Activated gamma-delta T cell treated with anti-CD3 and anti-CD28 coated beads, Interleukin-2, amount 50 U/mL, for 16 hours (primary cell): ENCODE data around the gene GAS7.

Source experiments
- DNase-seq: peaks from one replicate; pipeline ENCODE4 v3.0.0-alpha.2; 2020; ENCODE audit warnings: low read depth

GAS7 gene

GRCh38 chr17:10200645-10201044 is 2.2 kb upstream of the GAS7 start:
- DNase-seq, result no peak

DNA sequence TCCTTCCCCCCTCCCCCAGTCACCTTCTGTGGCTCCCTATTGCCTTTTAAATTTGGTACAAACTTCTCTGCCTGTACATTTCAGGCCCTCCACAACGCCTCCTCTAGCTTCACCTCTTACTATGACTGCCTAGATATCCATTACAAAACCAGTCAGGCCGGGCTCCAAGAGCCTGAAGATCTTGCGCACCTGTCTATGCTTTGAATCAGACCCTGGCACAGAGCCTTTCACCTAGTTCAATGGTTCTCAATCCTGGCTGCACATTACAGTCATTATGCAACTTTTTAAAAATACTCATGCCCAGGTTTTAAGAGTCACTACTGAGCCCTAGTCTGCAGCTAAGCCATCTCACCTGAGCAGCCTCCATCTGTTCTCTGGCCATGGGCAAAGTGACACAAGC is 1.6 kb upstream of the GAS7 start:
- DNase-seq, result no peak

DNA sequence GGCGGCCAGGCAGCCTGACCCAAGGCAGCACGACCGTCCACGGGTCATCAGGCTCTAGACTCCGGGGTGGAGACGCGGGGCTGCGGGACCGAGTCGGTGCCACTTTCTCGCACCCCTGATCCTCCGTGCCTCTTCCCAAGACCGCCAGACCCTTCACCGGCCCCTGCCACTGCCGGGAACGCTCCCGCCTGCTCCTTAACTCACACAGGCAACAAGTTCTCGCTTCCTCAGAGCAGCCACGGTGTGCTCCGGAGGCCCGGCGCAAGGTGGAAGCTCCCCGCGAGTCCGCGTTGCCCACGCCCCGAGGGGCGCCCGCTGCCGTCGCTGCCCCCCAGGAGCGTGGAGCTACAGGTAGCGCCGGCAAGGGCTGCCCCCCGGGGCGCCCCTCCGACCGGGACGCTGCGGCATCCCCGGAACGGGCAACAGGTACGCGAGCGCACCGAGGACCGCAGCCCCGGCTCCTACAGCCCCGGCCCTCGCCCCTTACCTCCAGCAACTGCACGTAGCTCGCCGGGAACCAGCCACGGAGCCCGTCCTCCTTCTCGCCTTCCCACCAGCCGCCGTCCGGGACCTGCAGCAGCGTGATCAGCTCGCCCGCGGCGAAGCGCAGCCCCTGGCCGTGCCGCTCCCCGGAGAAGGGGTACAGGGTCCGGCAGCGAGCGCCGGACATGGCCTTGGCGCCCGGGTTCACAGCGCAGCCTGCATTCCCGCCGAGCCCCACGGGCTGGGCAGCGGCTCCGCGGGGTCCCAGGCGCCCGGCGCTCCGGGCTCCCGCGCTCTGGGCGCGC is 491 bp downstream of the GAS7 start:
- DNase-seq, result no peak

GRCh38 chr17:10197362-10197720 is 1.1 kb downstream of the GAS7 start:
- no peak for DNase-seq

GRCh38 chr17:10196941-10197340 is 1.5 kb downstream of the GAS7 start:
- no peak for DNase-seq

DNA sequence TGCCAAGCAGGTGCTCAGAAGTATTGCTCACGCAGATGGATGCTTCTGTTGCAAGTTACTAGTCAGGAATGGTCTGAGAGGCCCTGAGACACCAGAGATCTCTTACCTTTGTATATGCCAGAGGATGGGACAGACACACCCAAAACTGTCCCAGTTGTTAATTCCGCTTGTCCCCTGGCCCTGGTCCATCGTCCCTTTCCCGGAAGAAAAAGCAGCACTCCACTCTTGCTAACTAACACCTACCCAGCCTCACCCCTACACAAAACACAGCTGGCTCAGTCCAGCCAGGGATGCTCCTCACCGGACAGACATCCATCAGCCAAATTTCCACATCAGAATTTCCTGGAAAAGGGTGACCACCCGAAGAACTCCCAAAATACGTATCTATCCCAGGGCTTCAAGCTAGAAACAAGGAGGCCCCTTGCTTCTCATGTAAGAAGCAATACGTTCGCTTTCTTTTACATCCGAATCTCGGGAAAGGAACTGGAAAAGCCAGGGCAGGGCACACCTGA is 2.0 kb downstream of the GAS7 start:
- no peak for DNase-seq

- no peak for DNase-seq
Observed at GRCh38 chr17:10195090-10195805, 3.2 kb downstream of the GAS7 start.

- DNase-seq, result no peak
Observed at GRCh38 chr17:10193632-10194031, 4.8 kb downstream of the GAS7 start.

- DNase-seq, result no peak
Observed at GRCh38 chr17:10192972-10193371, 5.4 kb downstream of the GAS7 start.

GRCh38 chr17:10192461-10192860 is 5.9 kb downstream of the GAS7 start:
- DNase-seq, result no peak

GRCh38 chr17:10187456-10187855 is 10.9 kb downstream of the GAS7 start:
- DNase-seq, result no peak

- DNase-seq, result no peak
Observed at GRCh38 chr17:10186771-10187410, 11.5 kb downstream of the GAS7 start.

DNA sequence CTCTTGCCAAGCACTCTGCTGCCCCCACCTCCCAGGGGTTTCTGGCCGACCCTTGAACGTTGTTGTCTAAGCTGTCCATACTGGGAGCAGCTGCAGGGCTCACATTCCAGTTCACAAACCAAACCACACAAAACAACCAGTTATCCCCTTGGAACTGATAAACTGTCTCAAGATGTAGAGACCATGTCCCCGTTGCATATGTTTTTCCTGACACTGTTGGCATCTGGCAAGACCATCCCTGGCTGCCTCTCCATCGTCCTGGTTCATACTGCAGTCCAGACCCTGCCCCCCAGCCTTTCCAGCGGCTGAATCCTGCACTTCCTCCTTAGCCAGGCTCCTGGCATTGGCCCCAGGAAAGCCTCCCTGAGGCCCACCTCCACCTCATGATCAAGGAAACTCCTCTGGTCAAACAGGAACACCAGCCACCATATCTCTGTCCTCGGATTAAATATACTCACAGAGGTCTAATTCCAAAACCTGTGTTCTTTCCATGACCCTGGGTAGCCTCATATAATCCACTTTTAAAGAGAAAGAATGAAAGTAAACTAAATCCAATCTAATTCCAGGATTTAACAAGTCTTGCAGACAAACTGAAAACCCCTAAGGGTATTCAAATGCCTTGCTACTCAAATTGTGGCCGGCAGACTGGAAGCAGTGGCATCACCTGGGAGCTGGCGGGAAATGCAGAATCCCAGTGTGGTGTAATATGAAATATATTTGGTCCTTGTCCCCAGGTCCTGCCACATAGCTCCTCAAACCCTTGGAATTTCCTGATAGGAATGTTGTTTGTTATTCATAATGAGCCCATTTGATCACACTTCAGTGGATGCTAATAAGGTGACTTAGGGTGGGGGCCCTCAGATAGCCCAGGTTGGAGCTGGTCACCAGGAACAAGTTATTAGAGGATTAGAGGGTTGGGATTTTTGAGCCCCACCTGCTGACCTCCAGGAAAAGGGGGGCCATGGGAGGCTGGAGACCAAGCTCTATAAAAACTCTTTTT is 14.2 kb downstream of the GAS7 start:
- no peak for DNase-seq

DNA sequence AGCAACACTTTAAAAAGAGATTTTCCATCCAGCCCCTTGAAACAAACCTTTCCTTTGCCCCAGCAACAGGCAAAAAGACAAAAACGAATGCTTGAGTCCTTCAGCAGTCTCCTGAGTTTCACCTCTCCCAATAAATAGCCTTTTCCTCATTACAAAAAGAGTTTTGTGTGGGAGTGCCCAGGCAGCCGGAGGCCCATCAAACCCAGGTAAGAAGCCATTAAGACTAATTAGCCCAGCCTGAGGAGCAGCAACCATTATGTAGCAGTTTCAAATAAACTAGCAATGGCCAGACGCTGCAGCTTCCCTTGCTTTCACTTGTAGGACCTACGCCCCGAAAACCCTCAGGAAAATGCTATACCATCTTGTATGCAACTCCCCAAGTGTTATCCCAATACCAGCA is 15.6 kb downstream of the GAS7 start:
- no peak for DNase-seq

GRCh38 chr17:10178506-10178991 is 19.9 kb downstream of the GAS7 start:
- DNase-seq, result no peak

DNA sequence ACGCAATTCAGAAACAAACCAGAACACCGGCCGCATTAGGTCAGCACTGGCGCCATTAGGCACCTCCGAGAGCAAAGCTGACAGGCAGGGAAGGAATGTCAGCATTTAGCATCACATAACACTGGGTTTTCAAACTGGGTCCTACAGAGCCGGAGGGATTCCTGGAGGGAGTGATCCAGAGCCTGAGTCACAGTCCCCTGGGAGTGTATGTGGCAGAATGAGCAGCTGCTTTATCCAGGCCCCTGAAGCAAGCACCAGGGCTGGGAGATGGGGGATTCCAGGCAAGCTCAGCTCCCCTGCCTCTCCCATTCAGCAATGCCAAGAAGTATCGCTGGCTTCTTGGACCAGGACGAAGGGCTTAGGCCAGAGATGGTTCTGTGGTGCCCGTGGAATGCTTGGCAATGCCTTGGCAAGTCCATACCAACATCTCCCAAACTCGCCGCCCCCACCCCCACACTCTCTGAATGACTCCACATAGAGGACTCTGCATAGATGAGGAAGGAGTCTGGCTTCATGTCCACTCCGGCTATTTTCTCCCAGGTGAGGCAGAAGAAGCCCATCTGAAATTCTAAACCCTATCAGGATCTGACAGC is 20.4 kb downstream of the GAS7 start:
- DNase-seq, result no peak

DNA sequence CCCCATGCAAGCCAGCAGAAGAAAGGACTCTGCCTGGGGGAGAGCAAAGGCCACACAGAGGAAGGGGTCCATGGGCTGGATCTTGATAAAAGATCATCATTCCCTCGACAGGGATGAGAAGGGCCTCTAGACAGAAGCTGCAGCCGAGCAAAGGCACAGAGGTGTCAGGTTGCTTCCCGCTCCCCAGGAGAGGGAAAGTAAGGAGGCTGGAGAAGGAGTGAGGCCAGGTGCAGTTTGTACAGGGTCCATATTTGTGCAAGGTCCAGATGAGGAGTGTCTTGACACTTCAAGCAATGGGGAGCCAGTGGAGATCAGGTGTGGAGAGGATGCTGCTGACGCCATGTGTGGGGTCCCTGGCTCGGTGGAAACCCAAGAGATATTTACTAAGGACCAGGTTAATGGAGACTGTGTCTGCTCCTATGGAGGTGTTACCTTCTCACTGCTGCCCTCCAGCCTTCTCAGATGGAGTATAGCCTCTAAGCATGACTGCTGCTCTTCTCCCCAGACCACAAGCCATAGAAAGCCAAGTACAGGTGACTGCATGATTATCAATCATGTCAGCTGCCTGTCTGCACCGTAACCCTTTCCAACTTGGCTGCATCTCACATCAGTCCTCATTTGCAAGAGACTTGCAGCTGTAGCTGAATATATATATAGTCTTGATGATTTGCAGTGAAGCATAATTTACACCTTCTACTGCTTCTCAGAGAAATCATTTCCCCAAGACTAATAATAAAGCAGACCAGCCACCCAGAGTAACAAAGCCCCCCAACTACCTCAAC is 21.1 kb downstream of the GAS7 start:
- no peak for DNase-seq

- DNase-seq, result no peak
Observed at GRCh38 chr17:10173913-10174312, 24.5 kb downstream of the GAS7 start.

DNA sequence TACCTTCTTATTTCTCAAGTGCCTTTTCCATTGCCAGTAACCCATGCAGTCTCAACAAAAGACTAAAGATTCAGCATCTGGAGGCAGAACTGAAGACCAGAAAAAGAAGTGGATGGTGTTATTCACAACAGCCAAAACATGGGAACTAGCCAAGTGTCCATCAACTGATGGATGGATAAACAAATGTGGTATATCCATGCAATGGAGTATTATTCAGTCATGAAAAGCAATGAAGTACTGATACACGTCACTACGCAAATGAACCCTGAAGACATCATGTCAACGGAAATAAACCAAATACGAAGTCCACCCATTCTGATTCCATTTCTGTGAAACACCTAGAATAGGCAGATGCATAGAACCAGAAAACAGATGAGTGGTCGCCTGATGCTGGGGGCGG is 25.6 kb downstream of the GAS7 start:
- no peak for DNase-seq

- no peak for DNase-seq
Observed at GRCh38 chr17:10172241-10172741, 26.1 kb downstream of the GAS7 start.
